ENCODE data around the gene HLCS.
"Not testable (repeated sequence)": the region's sequence is repeated elsewhere in the genome, so short reads cannot be mapped to it uniquely, and the experiment has no call there.

DNA sequence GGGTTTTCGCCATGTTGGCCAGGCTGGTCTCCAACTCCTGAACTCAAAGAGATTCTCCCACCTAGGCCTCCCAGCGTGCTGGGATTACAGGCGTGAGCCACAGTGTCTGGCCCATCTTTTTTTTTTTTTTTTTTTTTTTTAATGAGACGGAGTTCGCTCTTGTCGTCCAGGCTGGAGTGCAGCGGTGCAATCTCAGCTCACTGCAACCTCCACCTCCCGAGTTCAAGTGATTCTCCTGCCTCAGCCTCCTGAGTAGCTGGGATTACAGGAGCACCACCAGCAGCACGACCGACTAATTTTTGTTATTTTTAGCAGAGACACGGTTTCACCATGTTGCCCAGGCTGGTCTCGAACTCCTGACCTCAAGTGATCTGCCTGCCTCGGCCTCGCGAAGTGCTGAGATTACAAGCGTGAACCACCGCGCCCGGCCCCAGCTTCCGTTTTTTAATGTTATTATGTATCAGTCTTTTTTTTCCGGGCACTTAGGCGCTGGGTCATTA, 22.8 kb upstream of the HLCS start:
- TF ChIP-seq ZNF274 (IDR thresholded peaks at IDR 0.05; ENCODE audit: low read depth, low read length); YY1 (IDR thresholded peaks at IDR 0.05; ENCODE audit: insufficient read depth, insufficient read length); SUZ12 (IDR thresholded peaks at IDR 0.05; ENCODE audit: extremely low read depth, insufficient read depth, insufficient read length): not testable (repeated sequence)

Measured in NT2/D1 (cell line).